Dendritic cell treated with granulocyte-macrophage colony-stimulating factor and Interleukin-4, amounts not matched to agents 40 ng/mL and 50 ng/mL, for 4 days (primary cell): ENCODE results near the gene ERGIC3.

Experiments used
- H3K27ac Mint-ChIP-seq: one replicate; pipeline ENCODE4 v1.8.0; 2022; ENCODE audit warnings: mild to moderate bottlenecking, mixed read lengths
- H3K27me3 Mint-ChIP-seq: one replicate; pipeline ENCODE4 v1.8.0; 2022; ENCODE audit warnings: mild to moderate bottlenecking, mixed read lengths
- H3K36me3 Mint-ChIP-seq: one replicate; pipeline ENCODE4 v1.8.0; 2022; ENCODE audit warnings: low read depth, mixed read lengths
- H3K4me1 Mint-ChIP-seq: one replicate; pipeline ENCODE4 v1.8.0; 2022; ENCODE audit warnings: low read depth, mixed read lengths
- H3K4me3 Mint-ChIP-seq: one replicate; pipeline ENCODE4 v1.8.0; 2022; ENCODE audit warnings: mild to moderate bottlenecking, moderate library complexity, mixed read lengths
- H3K9me3 Mint-ChIP-seq: one replicate; pipeline ENCODE4 v1.8.0; 2022; ENCODE audit warnings: mixed read lengths
- intact Hi-C: fragments of 100-400 bp; cut with micrococcal nuclease; formaldehyde crosslinking; loops from one replicate; pipeline ENCODE4 v1.15.0; 2022

Gene ERGIC3

GRCh38 chr20:35541783-35542662 is at the start of gene ERGIC3:
Gene ERGIC3, plus strand, starts transcription at chr20:35542078. Its CDS starts 20 bp downstream, at chr20:35542098.
- H3K4me3 Mint-ChIP-seq: peak within 1 kb of the TSS; percentile 91
- H3K27ac Mint-ChIP-seq: peak within 1 kb of the TSS; percentile 86
- H3K4me1 Mint-ChIP-seq: peaks cover 5% of the 10 kb centered on the region

GRCh38 chr20:35492352-35492751 is 49.5 kb upstream of the ERGIC3 start:
- Mint-ChIP-seq H3K27ac (no peak overlapping the region), H3K9me3 (no peaks in the 10 kb centered on the region), H3K27me3 (no peaks in the 10 kb centered on the region), H3K36me3 (peaks cover 77% of the 10 kb centered on the region), H3K4me1 (peaks cover 42% of the 10 kb centered on the region), H3K4me3 (no peak overlapping the region)
- intact Hi-C loops: no loop called here

More at GRCh38 chr20:35541783-35542662, at the start of gene ERGIC3:
- intact Hi-C loops: loop anchor here (1.0 to 2.0 kb wide), 2 partner anchors 74 to 87 kb away; partner anchors contain the start of gene CEP250
- H3K36me3 Mint-ChIP-seq: peaks cover 22% of the 10 kb centered on the region
- H3K9me3 Mint-ChIP-seq: no peaks in the 10 kb centered on the region
- no peaks in the 10 kb centered on the region for H3K27me3 Mint-ChIP-seq

GRCh38 chr20:35496481-35496880 is 45.4 kb upstream of the ERGIC3 start:
- H3K9me3 Mint-ChIP-seq: no peaks in the 10 kb centered on the region
- H3K4me1 Mint-ChIP-seq: peaks cover 36% of the 10 kb centered on the region
- no peaks in the 10 kb centered on the region for H3K27me3 Mint-ChIP-seq
- no peak overlapping the region for H3K4me3 Mint-ChIP-seq
- intact Hi-C loops: no loop called here
- peaks cover 94% of the 10 kb centered on the region for H3K36me3 Mint-ChIP-seq
- H3K27ac Mint-ChIP-seq: no peak overlapping the region

GRCh38 chr20:35497320-35497719 is 44.6 kb upstream of the ERGIC3 start:
- no peak overlapping the region for H3K27ac Mint-ChIP-seq
- H3K36me3 Mint-ChIP-seq: peaks cover 100% of the 10 kb centered on the region
- intact Hi-C loops: no loop called here
- peaks cover 42% of the 10 kb centered on the region for H3K4me1 Mint-ChIP-seq
- no peak overlapping the region for H3K4me3 Mint-ChIP-seq
- H3K9me3 Mint-ChIP-seq: no peaks in the 10 kb centered on the region
- no peaks in the 10 kb centered on the region for H3K27me3 Mint-ChIP-seq

GRCh38 chr20:35497780-35498189 is 44.1 kb upstream of the ERGIC3 start:
- intact Hi-C loops: no loop called here
- peaks cover 42% of the 10 kb centered on the region for H3K4me1 Mint-ChIP-seq
- no peaks in the 10 kb centered on the region for H3K27me3 Mint-ChIP-seq
- H3K4me3 Mint-ChIP-seq: no peak overlapping the region
- H3K27ac Mint-ChIP-seq: no peak overlapping the region
- peaks cover 100% of the 10 kb centered on the region for H3K36me3 Mint-ChIP-seq
- no peaks in the 10 kb centered on the region for H3K9me3 Mint-ChIP-seq

GRCh38 chr20:35499271-35499670 is 42.6 kb upstream of the ERGIC3 start:
- H3K9me3 Mint-ChIP-seq: no peaks in the 10 kb centered on the region
- H3K4me3 Mint-ChIP-seq: no peak overlapping the region
- H3K36me3 Mint-ChIP-seq: peaks cover 100% of the 10 kb centered on the region
- H3K27ac Mint-ChIP-seq: peak overlapping the region; percentile 54
- H3K4me1 Mint-ChIP-seq: peaks cover 42% of the 10 kb centered on the region
- intact Hi-C loops: no loop called here
- no peaks in the 10 kb centered on the region for H3K27me3 Mint-ChIP-seq

GRCh38 chr20:35502352-35502751 is 39.5 kb upstream of the ERGIC3 start:
- Mint-ChIP-seq H3K4me3 (no peak overlapping the region), H3K27ac (peak overlapping the region; percentile 49), H3K4me1 (peaks cover 50% of the 10 kb centered on the region), H3K36me3 (peaks cover 97% of the 10 kb centered on the region), H3K27me3 (no peaks in the 10 kb centered on the region), H3K9me3 (no peaks in the 10 kb centered on the region)
- intact Hi-C loops: no loop called here

- H3K36me3 Mint-ChIP-seq: peaks cover 97% of the 10 kb centered on the region
- H3K27me3 Mint-ChIP-seq: no peaks in the 10 kb centered on the region
- H3K4me1 Mint-ChIP-seq: peaks cover 50% of the 10 kb centered on the region
- peak overlapping the region; percentile 49 for H3K27ac Mint-ChIP-seq
- no peaks in the 10 kb centered on the region for H3K9me3 Mint-ChIP-seq
- intact Hi-C loops: no loop called here
- H3K4me3 Mint-ChIP-seq: no peak overlapping the region
Observed at GRCh38 chr20:35503281-35503680, 38.6 kb upstream of the ERGIC3 start.

- Mint-ChIP-seq H3K27ac (no peak overlapping the region), H3K27me3 (no peaks in the 10 kb centered on the region), H3K36me3 (peaks cover 97% of the 10 kb centered on the region), H3K9me3 (no peaks in the 10 kb centered on the region), H3K4me1 (peaks cover 50% of the 10 kb centered on the region), H3K4me3 (no peak overlapping the region)
- intact Hi-C loops: no loop called here
Observed at GRCh38 chr20:35503841-35504561, 37.9 kb upstream of the ERGIC3 start.

GRCh38 chr20:35504751-35505150 is 37.1 kb upstream of the ERGIC3 start:
- no peak overlapping the region for H3K27ac Mint-ChIP-seq
- H3K4me3 Mint-ChIP-seq: no peak overlapping the region
- H3K4me1 Mint-ChIP-seq: peaks cover 44% of the 10 kb centered on the region
- no peaks in the 10 kb centered on the region for H3K9me3 Mint-ChIP-seq
- intact Hi-C loops: no loop called here
- H3K36me3 Mint-ChIP-seq: peaks cover 97% of the 10 kb centered on the region
- no peaks in the 10 kb centered on the region for H3K27me3 Mint-ChIP-seq

- Mint-ChIP-seq H3K36me3 (peaks cover 97% of the 10 kb centered on the region), H3K27me3 (no peaks in the 10 kb centered on the region)
Observed at GRCh38 chr20:35506179-35506578, 35.7 kb upstream of the ERGIC3 start.

GRCh38 chr20:35506872-35507638 is 34.8 kb upstream of the ERGIC3 start:
- Mint-ChIP-seq H3K4me1 (peaks cover 22% of the 10 kb centered on the region), H3K36me3 (peaks cover 97% of the 10 kb centered on the region), H3K4me3 (no peak overlapping the region), H3K9me3 (no peaks in the 10 kb centered on the region), H3K27me3 (no peaks in the 10 kb centered on the region), H3K27ac (peak overlapping the region; percentile 3)
- intact Hi-C loops: no loop called here

More at GRCh38 chr20:35506179-35506578, 35.7 kb upstream of the ERGIC3 start:
- H3K4me1 Mint-ChIP-seq: peaks cover 30% of the 10 kb centered on the region
- H3K27ac Mint-ChIP-seq: no peak overlapping the region
- no peak overlapping the region for H3K4me3 Mint-ChIP-seq
- no peaks in the 10 kb centered on the region for H3K9me3 Mint-ChIP-seq
- intact Hi-C loops: no loop called here

- Mint-ChIP-seq H3K4me1 (peaks cover 8% of the 10 kb centered on the region), H3K9me3 (no peaks in the 10 kb centered on the region), H3K27me3 (no peaks in the 10 kb centered on the region), H3K27ac (no peak overlapping the region), H3K36me3 (peaks cover 97% of the 10 kb centered on the region), H3K4me3 (no peak overlapping the region)
- intact Hi-C loops: no loop called here
Observed at GRCh38 chr20:35508493-35509218, 33.2 kb upstream of the ERGIC3 start.
